Measurements from ENCODE around the gene TRMT44. TPM values are rescaled to one million over a fixed set of nuclear protein-coding genes. Genes with fewer than 3 reads are reported as not detected.
A peak's percentile ranks its signal among the peaks of the same experiment; 100 is the strongest.

The TRMT44 gene
- total RNA-seq, 1 donor from 2014 or later: 24.2 TPM

- DNase-seq: no peak
- Histone ChIP-seq H3K4me1 (peaks cover 38% of the 10 kb centered on the region), H3K27me3 (no peaks in the 10 kb centered on the region), H3K9me3 (no peaks in the 10 kb centered on the region), H3K4me3 (no peak overlapping the region), H3K27ac (no peak overlapping the region), H3K36me3 (no peaks in the 10 kb centered on the region)
- no peak for TF ChIP-seq CTCF (IDR thresholded peaks at IDR 0.05)
- intact Hi-C loops (cut with DNase I): no loop called here
- ATAC-seq: no peak
Observed at GRCh38 chr4:8431553-8431952, 9.0 kb upstream of the TRMT44 start.

- Histone ChIP-seq H3K9me3 (no peaks in the 10 kb centered on the region), H3K4me1 (peaks cover 44% of the 10 kb centered on the region), H3K27ac (peak overlapping the region; percentile 3), H3K4me3 (no peak overlapping the region), H3K36me3 (no peaks in the 10 kb centered on the region), H3K27me3 (no peaks in the 10 kb centered on the region)
- TF ChIP-seq CTCF (IDR thresholded peaks at IDR 0.05): no peak
- DNase-seq (no peak), ATAC-seq (no peak)
- intact Hi-C loops (cut with DNase I): no loop called here
Observed at GRCh38 chr4:8433136-8433535, 7.4 kb upstream of the TRMT44 start.

- Histone ChIP-seq H3K27me3 (no peaks in the 10 kb centered on the region), H3K4me3 (peak overlapping the region; percentile 34), H3K4me1 (peaks cover 50% of the 10 kb centered on the region), H3K27ac (peak overlapping the region; percentile 63), H3K36me3 (no peaks in the 10 kb centered on the region), H3K9me3 (no peaks in the 10 kb centered on the region)
- intact Hi-C loops (cut with DNase I): no loop called here
- no peak for DNase-seq
- no peak for TF ChIP-seq CTCF (IDR thresholded peaks at IDR 0.05)
- ATAC-seq: no peak
Observed at GRCh38 chr4:8434251-8435073, 6.1 kb upstream of the TRMT44 start.

- peak overlapping the region; percentile 34 for H3K4me3 ChIP-seq
- DNase-seq: no peak
- no peaks in the 10 kb centered on the region for H3K36me3 ChIP-seq
- peak overlapping the region; percentile 63 for H3K27ac ChIP-seq
- no peaks in the 10 kb centered on the region for H3K27me3 ChIP-seq
- intact Hi-C loops (cut with DNase I): no loop called here
- peaks cover 53% of the 10 kb centered on the region for H3K4me1 ChIP-seq
- H3K9me3 ChIP-seq: no peaks in the 10 kb centered on the region
- ATAC-seq: no peak
- no peak for TF ChIP-seq CTCF (IDR thresholded peaks at IDR 0.05)
Observed at GRCh38 chr4:8435656-8436121, 4.9 kb upstream of the TRMT44 start.

- ATAC-seq (no peak), DNase-seq (no peak)
- Histone ChIP-seq H3K9me3 (no peaks in the 10 kb centered on the region), H3K36me3 (no peaks in the 10 kb centered on the region), H3K27ac (peak overlapping the region; percentile 97), H3K4me3 (peak overlapping the region; percentile 4), H3K4me1 (peaks cover 64% of the 10 kb centered on the region), H3K27me3 (no peaks in the 10 kb centered on the region)
- peak; percentile 33 for TF ChIP-seq CTCF (IDR thresholded peaks at IDR 0.05)
- intact Hi-C loops (cut with DNase I): no loop called here
Observed at GRCh38 chr4:8437281-8437680, 3.3 kb upstream of the TRMT44 start.

Measured in upper lobe of right lung (tissue), 1 donor.